Measurements from ENCODE around the gene HMGCL.
"Not testable (repeated sequence)": the region's sequence is repeated elsewhere in the genome, so short reads cannot be mapped to it uniquely, and the experiment has no call there.

The HMGCL gene

GRCh38 chr1:23814016-23814415 lies 11.2 kb downstream of the HMGCL start:
- Histone ChIP-seq H3K9me3 (ENCODE audit: control insufficient read depth, insufficient read depth, low read length) (no peaks in the 10 kb centered on the region), H3K9ac (ENCODE audit: low read depth, low read length) (no peak overlapping the region), H3K36me3 (ENCODE audit: insufficient read depth, low read length) (peaks cover 6% of the 10 kb centered on the region), H3K4me1 (ENCODE audit: insufficient read depth, low read length) (no peaks in the 10 kb centered on the region)

GRCh38 chr1:23810818-23811540 lies 14.2 kb downstream of the HMGCL start:
- Histone ChIP-seq H3K4me1 (ENCODE audit: insufficient read depth, low read length) (no peaks in the 10 kb centered on the region), H3K9ac (ENCODE audit: low read depth, low read length) (no peak overlapping the region), H3K36me3 (ENCODE audit: insufficient read depth, low read length) (no peaks in the 10 kb centered on the region), H3K9me3 (ENCODE audit: control insufficient read depth, insufficient read depth, low read length) (no peaks in the 10 kb centered on the region)

- Histone ChIP-seq H3K9ac (ENCODE audit: low read depth, low read length) (no peak overlapping the region), H3K36me3 (ENCODE audit: insufficient read depth, low read length) (no peaks in the 10 kb centered on the region), H3K4me1 (ENCODE audit: insufficient read depth, low read length) (no peaks in the 10 kb centered on the region), H3K9me3 (ENCODE audit: control insufficient read depth, insufficient read depth, low read length) (no peaks in the 10 kb centered on the region)
Measured at GRCh38 chr1:23809751-23810171, 15.5 kb downstream of the HMGCL start.

GRCh38 chr1:23807453-23807852 lies 17.8 kb downstream of the HMGCL start:
- H3K4me1 ChIP-seq (ENCODE audit: insufficient read depth, low read length) = no peaks in the 10 kb centered on the region
- no peaks in the 10 kb centered on the region for H3K9me3 ChIP-seq (ENCODE audit: control insufficient read depth, insufficient read depth, low read length)
- H3K36me3 ChIP-seq (ENCODE audit: insufficient read depth, low read length) = no peaks in the 10 kb centered on the region
- H3K9ac ChIP-seq (ENCODE audit: low read depth, low read length) = no peak overlapping the region

- H3K4me1 ChIP-seq (ENCODE audit: insufficient read depth, low read length) = no peaks in the 10 kb centered on the region
- no peaks in the 10 kb centered on the region for H3K9me3 ChIP-seq (ENCODE audit: control insufficient read depth, insufficient read depth, low read length)
- no peaks in the 10 kb centered on the region; the same call in 1 of the 2 replicates for H3K36me3 ChIP-seq (ENCODE audit: insufficient read depth, low read length)
- H3K9ac ChIP-seq (ENCODE audit: low read depth, low read length) = no peak overlapping the region
Measured at GRCh38 chr1:23806280-23806679, 18.9 kb downstream of the HMGCL start.

- no peaks in the 10 kb centered on the region; the same call in 1 of the 2 replicates for H3K36me3 ChIP-seq (ENCODE audit: insufficient read depth, low read length)
- no peaks in the 10 kb centered on the region for H3K9me3 ChIP-seq (ENCODE audit: control insufficient read depth, insufficient read depth, low read length)
- no peaks in the 10 kb centered on the region for H3K4me1 ChIP-seq (ENCODE audit: insufficient read depth, low read length)
- no peak overlapping the region for H3K9ac ChIP-seq (ENCODE audit: low read depth, low read length)
Measured at GRCh38 chr1:23805025-23805424, 20.2 kb downstream of the HMGCL start.

- Histone ChIP-seq H3K9me3 (ENCODE audit: control insufficient read depth, insufficient read depth, low read length) (no peaks in the 10 kb centered on the region), H3K9ac (ENCODE audit: low read depth, low read length) (no peak overlapping the region), H3K4me1 (ENCODE audit: insufficient read depth, low read length) (no peaks in the 10 kb centered on the region; the same call in 1 of the 2 replicates), H3K36me3 (ENCODE audit: insufficient read depth, low read length) (no peaks in the 10 kb centered on the region; the same call in 1 of the 2 replicates)
Measured at GRCh38 chr1:23804183-23804835, 20.9 kb downstream of the HMGCL start.

- Histone ChIP-seq H3K9ac (ENCODE audit: low read depth, low read length) (no peak overlapping the region), H3K9me3 (ENCODE audit: control insufficient read depth, insufficient read depth, low read length) (no peaks in the 10 kb centered on the region), H3K4me1 (ENCODE audit: insufficient read depth, low read length) (peaks cover 6% of the 10 kb centered on the region; the same call in 1 of the 2 replicates), H3K36me3 (ENCODE audit: insufficient read depth, low read length) (no peaks in the 10 kb centered on the region; the same call in 1 of the 2 replicates)
Measured at GRCh38 chr1:23803674-23804073, 21.6 kb downstream of the HMGCL start.

- H3K9ac ChIP-seq (ENCODE audit: low read depth, low read length) = not testable (repeated sequence)
Measured at GRCh38 chr1:23802809-23803342, 22.4 kb downstream of the HMGCL start.

GRCh38 chr1:23801876-23802275 lies 23.4 kb downstream of the HMGCL start:
- H3K36me3 ChIP-seq (ENCODE audit: insufficient read depth, low read length) = no peaks in the 10 kb centered on the region; the same call in 1 of the 2 replicates
- no peak overlapping the region for H3K9ac ChIP-seq (ENCODE audit: low read depth, low read length)
- no peaks in the 10 kb centered on the region for H3K9me3 ChIP-seq (ENCODE audit: control insufficient read depth, insufficient read depth, low read length)
- peaks cover 6% of the 10 kb centered on the region; the same call in 1 of the 2 replicates for H3K4me1 ChIP-seq (ENCODE audit: insufficient read depth, low read length)

More at GRCh38 chr1:23802809-23803342, 22.4 kb downstream of the HMGCL start:
- not testable (repeated sequence) for H3K36me3 ChIP-seq (ENCODE audit: insufficient read depth, low read length); H3K9me3 ChIP-seq (ENCODE audit: control insufficient read depth, insufficient read depth, low read length); H3K4me1 ChIP-seq (ENCODE audit: insufficient read depth, low read length)

- Histone ChIP-seq H3K36me3 (ENCODE audit: insufficient read depth, low read length) (no peaks in the 10 kb centered on the region; the same call in 1 of the 2 replicates), H3K9ac (ENCODE audit: low read depth, low read length) (peak overlapping the region; percentile 89), H3K4me1 (ENCODE audit: insufficient read depth, low read length) (peaks cover 6% of the 10 kb centered on the region; the same call in 1 of the 2 replicates), H3K9me3 (ENCODE audit: control insufficient read depth, insufficient read depth, low read length) (no peaks in the 10 kb centered on the region)
Measured at GRCh38 chr1:23801338-23801748, 23.9 kb downstream of the HMGCL start.

- peaks cover under 1% of the 10 kb centered on the region for H3K36me3 ChIP-seq (ENCODE audit: insufficient read depth, low read length)
- peak within 1 kb of the TSS; percentile 89 for H3K9ac ChIP-seq (ENCODE audit: low read depth, low read length)
- H3K4me1 ChIP-seq (ENCODE audit: insufficient read depth, low read length) = peaks cover 6% of the 10 kb centered on the region; the same call in 1 of the 2 replicates
- no peaks in the 10 kb centered on the region for H3K9me3 ChIP-seq (ENCODE audit: control insufficient read depth, insufficient read depth, low read length)
Measured at GRCh38 chr1:23800400-23801337, 24.6 kb downstream of the HMGCL start, which contains the start of gene GALE. Gene GALE, minus strand, starts transcription at chr1:23800754. Its CDS starts 1,747 bp downstream, at chr1:23799007.

- Histone ChIP-seq H3K4me1 (ENCODE audit: insufficient read depth, low read length) (peaks cover 6% of the 10 kb centered on the region; the same call in 1 of the 2 replicates), H3K9me3 (ENCODE audit: control insufficient read depth, insufficient read depth, low read length) (no peaks in the 10 kb centered on the region), H3K36me3 (ENCODE audit: insufficient read depth, low read length) (peaks cover 3% of the 10 kb centered on the region), H3K9ac (ENCODE audit: low read depth, low read length) (peak overlapping the region; percentile 89)
Measured at GRCh38 chr1:23799570-23800399, 25.4 kb downstream of the HMGCL start.
